Left renal pelvis (tissue), 4 donors: ENCODE measurements around the gene SDCBP2. TPM values are rescaled to one million over a fixed set of nuclear protein-coding genes. Genes with fewer than 3 reads are reported as not detected.
"Not testable (repeated sequence)": the region's sequence is repeated elsewhere in the genome, so short reads cannot be mapped to it uniquely, and the experiment has no call there.

Experiments
- DNase-seq, 4 donors: peaks; one replicate each; pipeline ENCODE4 v3.0.0-alpha.2; 2013; ENCODE audit warnings: low read depth in 4 of 4, low spot score in 3 of 4
- polyA plus RNA-seq, 4 donors: library from polyadenylated mRNA; unstranded; fragments of 120-200 nt; gene quantifications; one replicate each; pipeline ENCODE4 v1.2.1, GENCODE V29; 2013; ENCODE audit not compliant: insufficient read length in 4 of 4

The SDCBP2 gene
- polyA plus RNA-seq, 4 donors, result 1.4 to 2.8 (median 2.0) TPM

DNA sequence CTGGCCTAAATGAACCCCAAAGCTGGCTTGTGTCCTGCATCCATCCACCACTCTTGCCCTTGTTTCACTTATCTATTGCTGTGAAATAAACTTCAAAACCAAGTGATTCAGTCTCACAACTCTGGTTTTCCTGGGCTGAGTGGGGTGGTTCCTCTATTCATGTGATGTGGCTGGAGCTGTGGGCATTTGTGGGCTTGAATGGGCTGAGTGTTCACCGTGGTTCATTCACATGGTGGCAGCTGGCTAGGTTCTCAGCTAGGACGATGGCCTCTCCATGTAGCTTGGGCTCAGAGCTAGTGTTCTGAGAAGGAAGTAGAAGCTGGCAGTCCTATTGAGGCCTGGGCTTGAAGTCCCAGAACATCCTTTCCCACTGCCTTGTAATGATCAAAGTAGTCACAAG, 33.5 kb upstream of the SDCBP2 start:
- no peak for DNase-seq

DNA sequence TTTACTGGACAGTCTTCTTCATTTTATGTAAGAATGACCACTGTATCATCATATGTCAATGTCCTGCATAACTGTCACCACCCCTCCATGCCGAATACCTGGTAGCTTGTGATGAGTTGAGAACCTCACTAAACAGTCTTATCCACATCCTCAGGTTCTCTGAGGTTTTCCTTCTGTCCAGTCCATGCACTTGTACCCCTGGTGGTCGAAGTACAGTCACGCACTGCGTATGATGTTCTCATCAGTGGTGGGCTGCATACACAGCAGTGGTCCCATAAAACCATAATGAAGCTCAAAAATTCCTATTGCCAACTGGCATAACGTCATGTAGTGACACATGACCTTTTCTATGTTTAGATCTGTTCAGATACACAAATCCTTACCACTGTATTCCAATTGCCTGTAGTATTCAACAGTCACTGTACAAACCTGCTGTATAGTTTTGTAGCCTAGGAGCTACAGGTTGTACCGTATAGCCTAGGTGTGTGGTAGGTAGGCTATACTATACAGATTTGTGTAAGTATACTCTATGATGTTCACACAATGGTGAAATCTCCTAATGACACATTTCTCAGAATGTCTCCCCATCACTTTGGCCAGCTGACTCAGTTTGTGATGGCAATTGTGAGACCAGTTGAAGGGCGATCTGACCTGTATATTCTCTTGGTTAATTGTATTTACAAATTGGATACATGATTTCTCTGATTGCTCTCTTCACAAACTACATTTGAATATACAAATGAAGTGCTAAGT, 31.3 kb upstream of the SDCBP2 start:
- no peak for DNase-seq

DNA sequence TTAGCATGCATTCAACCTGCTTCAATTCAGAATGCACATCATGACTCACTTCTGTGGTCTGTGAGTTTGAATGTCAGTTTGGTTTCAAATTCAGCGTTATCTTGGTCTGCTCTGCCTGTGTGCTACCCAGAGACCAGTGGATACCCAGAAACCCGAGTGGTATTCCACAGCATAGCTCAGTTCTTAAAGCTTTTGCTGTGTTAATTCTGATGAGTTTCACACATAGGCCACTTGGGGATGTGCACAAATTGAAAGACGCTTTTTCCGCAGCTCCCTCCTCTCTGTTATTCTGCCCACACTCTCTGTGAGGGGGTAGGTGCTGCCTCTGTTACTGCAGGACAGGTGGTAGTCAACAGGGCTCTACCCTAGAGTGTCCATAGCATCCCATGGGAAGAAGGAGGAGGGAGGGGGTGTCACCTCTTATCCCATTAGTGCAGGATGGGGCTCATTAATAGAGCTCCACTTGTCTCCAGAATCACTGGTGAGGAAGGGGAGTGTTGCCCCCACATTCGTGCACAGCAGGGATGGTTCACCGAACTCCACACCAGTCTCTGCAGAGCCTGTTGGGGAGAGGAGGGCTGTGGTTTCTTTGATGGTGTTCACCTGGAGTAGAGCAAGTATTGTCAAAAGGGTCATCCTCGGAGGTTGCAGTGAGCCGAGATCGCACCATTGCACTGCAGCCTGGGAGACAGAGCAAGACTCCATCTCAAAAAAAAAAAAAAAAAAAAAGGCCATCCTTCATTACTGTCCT, 29.2 kb upstream of the SDCBP2 start:
- no peak for DNase-seq

DNA sequence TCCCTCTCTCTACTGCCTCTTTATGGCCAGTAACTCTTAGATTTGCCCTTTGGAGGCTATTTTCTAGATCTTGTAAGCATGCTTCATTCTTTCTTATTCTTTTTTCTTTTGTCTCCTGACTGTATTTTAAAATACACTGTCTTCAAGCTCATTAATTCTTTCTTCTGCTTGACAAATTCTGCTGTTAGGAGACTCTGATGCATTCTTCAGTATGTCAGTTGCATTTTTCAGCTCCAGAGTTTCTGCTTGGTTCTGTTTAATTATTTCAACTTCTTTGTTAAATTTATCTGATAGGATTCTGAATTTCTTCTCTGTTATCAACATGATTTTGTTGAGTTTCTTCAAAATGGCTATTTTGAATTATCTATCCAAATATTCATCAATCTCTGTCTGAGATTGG, 25.0 kb upstream of the SDCBP2 start:
- DNase-seq, result no peak

DNA sequence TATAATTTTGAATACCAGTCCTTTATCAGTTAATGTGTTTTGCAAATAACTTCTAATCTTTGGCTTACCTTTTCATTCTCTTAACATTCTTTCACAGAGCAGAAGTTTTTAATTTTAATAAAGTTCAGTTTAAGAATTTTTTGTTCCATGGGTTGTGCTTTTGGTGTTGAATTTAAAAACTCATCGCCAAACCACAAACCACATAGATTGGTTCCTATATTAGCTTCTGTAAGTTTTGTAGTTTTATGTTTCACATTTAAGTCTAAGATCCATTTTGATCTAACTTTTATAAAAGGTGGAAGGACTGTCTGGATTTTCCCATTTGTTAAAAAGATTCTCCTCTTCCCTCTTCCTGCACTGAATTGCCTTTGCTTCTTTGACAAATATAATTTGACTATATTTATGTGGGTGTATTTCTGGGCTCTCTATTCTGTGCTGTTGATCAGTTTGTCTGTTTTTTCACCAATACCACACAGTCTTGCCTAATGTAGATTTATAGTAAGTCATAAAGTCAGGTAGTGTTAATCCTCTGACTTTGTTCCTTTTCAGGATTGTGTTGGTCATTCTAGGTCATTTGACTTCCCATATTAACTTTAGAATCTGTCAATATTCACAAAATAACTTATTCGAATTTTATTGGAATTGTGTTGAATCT, 17.5 kb upstream of the SDCBP2 start:
- no peak for DNase-seq

DNA sequence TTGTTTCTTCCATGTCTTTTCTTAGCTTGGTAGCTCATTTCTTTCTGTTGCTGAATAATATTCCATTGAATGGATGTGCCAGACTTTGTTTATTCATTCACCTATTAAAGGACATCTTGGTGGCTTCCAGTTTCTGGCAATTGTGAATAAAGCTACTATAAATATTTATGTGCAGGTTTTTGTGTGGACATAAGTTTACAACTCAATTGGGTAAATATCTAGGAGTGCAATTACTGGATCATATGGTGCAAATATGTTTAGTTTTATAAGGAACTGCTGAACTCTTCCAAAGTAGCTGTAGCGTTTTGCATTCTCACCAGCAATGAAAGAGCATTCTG, 16.8 kb upstream of the SDCBP2 start:
- DNase-seq, result no peak

DNA sequence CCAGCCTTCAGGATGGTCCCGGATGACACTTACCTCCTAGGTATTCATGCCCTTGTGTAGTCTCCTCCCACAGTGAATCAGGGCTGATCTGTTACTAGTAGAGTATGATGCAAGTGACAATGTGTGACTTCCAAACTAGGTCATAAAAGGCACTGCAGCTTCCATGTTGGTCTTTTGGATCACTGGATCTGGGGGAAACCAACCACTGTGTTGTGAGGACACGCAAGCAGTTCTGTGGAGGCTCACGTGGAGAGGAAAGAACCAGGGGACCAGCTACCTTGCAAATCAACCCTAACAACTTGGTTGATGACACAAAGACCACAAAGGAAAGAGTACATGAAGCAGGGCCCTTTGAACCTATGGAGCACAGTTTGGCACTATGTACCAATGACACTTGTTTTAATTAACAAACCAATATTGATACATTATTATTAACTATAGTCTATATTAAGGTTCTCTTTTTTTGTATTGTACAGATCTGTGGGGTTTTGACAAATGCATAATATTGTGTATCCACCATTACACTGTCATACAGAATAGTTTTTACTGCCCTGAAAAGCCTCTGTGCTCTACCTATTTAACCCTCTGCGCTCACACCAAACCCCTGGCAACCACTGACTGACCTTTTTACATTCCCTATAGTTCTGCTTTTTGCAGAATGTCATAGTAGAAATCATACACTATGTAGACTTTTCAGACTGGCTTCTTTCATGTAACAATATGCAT, 16.3 kb upstream of the SDCBP2 start:
- DNase-seq, result no peak

DNA sequence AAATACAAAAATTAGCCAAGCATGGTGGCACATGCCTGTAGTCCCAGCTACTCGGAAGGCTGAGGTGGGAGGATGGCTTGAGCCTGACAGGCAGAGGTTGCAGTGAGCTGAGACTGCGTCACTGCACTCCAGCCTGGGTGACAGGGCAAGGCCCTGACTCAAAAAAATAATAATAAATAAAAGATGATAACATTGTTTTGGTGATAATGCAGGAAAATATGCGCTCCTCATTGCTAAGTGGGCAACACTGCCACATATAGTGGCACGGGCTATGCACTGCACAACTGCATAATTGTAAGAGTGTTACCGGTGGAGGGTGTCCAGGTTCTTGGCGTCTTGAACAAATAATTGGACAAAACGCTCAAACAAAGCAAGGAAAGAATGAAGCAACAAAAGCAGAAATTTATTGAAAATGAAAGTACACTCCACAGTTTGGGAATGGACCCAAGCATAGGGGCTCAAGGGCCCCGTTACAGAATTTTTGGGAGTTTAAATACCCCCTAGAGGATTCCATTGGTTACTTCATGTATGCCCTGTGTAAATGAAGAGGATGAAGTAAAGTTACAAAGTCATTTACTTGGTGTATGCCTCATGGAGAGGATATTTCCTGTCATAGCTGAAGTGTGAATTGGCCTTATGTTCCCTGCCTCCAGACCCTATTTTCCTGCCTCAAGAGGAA, 14.6 kb upstream of the SDCBP2 start:
- DNase-seq, result not testable (repeated sequence)

DNA sequence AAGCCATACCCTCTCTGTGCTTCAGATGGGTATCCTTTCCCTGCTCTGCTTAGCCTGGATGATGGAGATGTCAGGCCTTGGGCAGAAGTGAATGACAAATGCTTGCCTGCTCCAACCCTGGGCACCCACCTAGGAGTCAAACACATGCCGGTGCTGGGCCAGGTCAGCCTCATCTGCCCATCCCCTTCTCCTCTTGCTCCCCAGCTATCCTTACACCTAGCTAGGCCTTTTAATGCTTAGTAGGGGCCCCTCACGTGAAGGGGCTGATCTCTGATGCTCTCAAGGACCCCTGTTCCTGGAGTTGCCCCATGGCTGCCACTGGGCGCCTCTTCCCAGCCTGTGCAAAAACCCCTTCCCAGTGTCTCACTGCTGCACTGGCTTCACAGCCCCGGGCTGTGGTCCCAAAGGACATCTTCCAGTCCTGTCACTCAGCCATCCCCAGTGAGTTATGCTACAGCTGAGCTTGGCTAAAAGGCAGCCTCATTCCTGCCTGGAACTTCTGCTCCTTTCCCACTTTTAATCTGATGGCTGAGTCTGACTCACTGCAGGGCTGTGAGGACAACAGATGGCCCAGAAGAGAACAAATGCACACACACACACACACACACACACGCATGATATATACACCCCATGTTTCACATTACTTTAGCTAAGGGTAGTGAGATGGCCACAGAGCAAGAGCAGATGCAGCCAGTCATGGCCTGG, 12.8 kb upstream of the SDCBP2 start:
- no peak for DNase-seq

DNA sequence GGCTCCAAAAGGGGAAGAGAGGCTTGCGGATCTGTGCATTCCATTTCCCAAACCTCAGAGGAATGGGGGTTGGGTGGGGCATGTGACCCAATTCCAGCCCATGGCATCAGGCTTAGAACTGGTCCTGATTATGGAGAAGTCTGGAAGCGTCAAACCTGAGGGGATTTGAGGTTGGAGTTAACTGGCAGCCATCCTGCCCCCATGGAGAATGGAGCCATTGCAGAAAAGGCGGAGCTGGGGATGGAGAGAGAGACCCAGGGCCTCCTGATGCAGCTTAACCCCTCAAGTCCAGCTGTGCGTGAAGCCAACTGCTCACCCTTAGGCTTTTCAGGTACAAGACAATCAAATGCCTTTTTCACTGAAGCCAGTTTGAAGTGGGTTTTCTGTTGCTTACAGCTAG, 9.9 kb upstream of the SDCBP2 start:
- no peak for DNase-seq

DNA sequence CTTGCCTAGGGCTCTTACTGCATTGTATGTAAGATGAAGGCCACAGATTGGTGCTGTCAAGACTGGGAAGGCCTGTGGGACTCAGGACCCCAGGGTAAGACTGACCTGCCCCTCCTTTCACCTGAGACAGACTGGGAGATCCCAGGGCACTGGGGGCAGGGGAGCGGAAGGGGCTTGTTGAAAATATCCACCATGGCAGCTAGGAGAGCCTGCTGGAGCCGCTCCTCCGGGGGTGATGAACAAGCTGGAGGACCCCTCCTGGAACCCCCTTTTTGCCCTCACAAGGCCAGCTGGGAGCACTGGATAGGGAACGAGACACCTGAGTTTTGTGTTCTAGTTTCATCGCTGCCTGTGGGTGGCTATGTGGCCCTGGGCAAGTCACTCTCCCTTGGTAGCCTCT, 9.2 kb upstream of the SDCBP2 start:
- no peak for DNase-seq

DNA sequence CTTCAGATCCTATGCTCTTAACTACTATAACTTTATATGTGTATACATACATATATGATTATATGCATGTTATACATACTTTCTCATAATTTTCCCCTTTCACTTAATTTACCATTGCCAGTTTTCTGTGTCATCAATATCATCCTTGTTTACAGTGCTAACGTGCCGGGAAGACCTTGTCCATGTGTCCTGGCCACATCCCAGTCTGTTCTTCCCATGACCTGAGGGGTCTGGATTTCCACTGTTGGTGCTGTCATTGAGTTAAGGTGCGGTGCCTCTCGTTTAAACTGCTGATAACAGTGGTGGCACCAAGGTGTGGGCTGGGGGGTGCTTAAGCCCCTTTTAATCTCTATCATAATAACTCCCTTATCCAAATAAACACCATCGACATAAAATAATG, 8.5 kb upstream of the SDCBP2 start:
- DNase-seq, result no peak

DNA sequence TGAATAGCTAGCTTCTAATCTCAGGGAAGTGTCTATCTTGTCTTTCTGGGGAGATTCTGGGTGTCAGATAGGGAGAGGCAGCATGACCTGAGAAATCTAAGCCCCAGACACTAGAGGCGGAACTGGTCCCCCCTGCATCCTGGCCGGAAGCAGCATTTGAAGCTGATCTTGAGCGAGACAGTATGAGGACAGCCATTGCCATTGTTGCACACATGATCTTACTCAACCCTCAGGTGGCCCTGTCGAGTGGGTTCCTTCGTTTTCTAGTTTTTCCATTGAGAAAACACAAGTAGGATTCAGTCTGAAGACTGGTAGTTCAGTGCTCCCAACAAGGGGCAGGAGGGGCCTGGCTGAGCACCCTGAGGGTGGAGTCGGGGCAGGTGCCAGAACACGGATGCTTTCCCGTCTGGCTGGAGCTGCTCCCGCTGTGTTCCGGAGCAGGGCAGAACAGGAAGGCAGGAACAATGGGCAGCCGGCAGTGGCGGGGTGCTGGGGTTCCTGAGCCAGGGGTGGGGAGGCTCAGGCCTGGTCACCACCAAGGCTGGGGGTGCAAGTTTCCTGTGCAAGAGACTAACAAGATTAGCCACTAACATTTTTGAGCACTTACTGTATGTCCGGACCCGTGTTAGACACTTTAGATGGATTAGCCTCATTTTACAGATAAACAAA, 7.9 kb upstream of the SDCBP2 start:
- DNase-seq, result no peak

DNA sequence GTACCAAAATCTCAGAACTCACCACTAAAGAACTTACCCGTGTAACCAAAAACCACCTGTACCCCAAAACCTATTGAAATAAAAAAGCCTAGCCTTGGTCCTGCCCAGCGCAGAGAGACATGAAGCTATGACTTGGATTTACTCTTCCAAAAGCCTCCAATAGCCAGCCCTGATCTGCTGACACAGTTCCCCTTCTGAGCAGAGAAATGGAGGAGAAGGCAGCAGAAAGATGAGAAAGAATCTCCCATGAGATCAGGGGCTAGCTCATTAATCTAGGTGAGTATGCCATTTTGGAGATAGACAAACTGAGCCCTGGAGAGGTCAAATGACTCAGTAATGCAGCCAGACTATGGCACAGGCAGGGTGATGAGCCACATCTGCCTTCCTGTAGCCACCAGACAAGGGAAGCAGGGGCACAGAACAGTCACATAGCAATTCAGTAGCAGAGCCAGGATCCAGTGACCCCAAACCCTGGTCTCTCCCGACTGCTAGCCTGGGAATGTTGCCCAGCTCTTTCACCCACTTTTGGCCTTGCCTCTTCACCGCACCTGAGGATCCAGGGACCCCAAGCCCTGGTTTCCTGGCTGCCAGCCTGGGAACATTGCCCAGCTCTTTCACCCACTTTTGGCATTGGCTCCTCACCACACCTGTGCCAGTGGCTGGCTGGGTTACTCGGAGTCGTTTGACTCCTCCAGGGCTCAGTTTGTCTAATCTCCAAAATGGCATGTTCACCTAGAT, 7.2 kb upstream of the SDCBP2 start:
- DNase-seq, result no peak

DNA sequence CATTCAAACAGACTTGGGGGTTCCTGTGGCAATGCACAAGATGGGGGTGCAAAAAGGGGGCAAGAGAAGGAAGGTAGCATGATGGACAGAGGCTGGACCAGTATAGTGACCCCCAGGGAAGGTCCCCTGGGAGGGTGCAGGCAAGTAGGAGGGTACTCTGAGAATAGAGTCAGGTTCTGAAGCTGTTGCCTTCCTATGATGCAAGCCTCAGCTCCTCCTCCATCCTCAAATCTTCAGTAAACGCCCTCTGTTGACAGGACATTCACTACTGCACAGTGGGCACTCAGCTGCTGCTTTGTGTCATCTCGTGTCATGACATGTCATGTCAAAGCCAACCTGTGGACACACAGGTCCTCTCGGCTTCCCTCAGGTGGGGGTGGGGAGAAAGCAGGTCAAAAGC, 5.8 kb upstream of the SDCBP2 start:
- DNase-seq, result no peak

DNA sequence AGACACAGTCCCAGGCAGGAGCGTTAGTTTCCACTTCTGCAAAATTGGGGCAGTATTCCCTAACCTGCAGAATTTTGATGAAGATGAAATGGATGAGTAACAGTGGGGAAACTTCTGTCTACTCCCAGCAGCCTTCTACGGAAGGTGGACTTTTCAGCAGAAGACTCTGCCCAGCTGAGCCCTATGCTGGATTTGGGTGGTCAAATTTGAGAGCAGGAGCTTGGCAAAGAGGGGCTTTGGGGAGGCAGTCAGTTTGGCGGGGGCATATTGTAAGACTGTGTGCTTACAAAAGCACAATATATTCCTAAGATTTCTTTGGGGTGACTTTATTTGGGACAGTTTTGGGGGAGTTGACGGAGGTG, 5.4 kb upstream of the SDCBP2 start:
- DNase-seq, result no peak

DNA sequence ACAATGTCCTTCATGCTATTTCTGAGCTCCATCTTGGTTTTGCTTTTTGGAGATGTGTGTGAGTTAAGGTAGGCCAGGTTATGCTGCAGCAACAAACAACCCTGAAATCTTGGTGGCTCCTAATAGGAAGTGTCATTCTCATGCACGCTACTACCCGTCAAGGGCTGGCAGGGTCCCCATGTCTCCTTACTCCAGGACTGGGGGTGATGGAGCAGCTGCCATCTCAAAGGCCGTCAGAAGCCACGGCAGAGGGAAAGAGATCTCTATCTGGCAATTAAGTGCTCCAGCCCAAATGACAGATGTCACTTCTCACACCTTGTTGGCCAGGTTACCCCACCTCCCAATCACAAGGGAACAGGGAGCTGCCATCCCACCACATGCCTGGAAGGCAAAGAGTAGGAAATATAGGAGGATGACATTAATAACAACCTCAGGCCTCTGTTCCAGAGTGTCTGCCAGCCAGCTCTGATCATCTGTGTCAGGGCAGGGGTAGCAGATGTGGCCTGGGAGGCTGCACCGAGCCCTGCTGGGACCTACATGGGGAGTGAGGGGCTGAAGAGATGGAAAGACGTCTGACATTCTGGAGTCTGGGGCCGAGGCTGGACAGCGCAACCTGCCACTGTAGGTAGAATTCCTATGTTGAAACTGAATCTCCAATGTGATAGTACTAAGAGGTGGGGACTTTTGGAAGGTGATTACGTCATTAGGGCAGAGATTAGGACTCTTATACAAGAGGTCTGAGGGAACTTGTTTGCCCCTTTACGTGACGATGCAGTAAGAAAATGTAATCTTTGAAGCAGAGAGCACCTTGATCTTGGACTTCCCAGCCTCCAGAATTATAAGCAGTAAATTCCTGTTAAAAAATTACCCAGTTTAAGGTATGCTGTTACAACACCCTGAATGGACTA, 4.8 kb upstream of the SDCBP2 start:
- no peak for DNase-seq

DNA sequence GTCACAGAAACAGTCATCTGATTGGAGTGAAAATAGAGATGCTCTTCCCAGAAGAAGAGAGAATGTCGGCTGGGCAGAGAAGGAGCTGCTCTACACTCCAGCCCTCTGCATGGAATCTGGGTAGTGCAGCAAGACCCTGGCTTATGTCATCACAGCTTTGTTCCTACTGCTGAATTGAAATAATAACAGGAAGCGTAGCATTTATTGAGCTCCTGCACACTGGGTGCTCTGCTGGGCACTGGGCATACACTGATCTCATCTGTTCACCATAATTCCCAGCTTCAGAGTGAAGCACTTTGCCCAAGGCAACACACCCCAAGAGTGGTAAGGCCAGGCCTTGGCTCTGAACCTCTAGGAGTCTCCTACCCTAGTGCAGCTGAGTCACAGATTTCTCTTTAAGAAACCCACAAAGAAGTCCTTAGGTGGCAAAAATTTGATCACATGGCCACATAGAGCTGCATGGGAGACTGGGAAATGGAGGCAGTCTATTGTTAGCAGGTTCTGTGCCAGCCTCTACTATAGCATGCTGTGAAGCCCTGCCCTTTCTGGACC, 3.9 kb upstream of the SDCBP2 start:
- DNase-seq, result no peak
